SIG-M5 treated with dmso at 0.1 percent for 504 hours (cell line): ENCODE data around the gene MLKL.
"Not testable (repeated sequence)": the region's sequence is repeated elsewhere in the genome, so short reads cannot be mapped to it uniquely, and the experiment has no call there.

Source experiments
- DNase-seq: peaks from one replicate; lab custom pipeline; 2025; ENCODE audit not compliant: unreplicated experiment; lab: John Stamatoyannopoulos, UW

MLKL gene

GRCh38 chr16:74700116-74700437, 585 bp downstream of the MLKL start:
- DNase-seq: peak; percentile 38

GRCh38 chr16:74699666-74700065, 996 bp downstream of the MLKL start:
- no peak for DNase-seq

DNA sequence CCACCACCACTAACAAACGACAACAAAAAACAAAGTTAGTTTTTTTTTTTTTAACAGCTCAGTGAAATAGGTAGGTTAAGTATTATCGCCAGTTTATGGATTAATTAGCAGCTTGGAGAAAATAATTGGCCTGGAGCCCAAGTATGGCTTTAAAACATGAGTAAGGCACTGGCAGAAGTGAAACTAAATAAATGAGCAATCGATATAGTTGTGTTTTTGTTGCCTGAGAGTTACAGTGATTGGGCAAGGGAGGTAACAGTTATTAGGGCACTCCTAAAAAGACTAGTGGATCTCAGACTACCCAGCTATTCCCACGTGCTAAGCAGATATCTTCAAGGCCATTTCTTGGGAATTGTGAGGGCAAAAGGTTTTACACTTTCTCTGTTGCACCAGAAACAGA, 2.4 kb downstream of the MLKL start:
- DNase-seq: peak; percentile 80

DNA sequence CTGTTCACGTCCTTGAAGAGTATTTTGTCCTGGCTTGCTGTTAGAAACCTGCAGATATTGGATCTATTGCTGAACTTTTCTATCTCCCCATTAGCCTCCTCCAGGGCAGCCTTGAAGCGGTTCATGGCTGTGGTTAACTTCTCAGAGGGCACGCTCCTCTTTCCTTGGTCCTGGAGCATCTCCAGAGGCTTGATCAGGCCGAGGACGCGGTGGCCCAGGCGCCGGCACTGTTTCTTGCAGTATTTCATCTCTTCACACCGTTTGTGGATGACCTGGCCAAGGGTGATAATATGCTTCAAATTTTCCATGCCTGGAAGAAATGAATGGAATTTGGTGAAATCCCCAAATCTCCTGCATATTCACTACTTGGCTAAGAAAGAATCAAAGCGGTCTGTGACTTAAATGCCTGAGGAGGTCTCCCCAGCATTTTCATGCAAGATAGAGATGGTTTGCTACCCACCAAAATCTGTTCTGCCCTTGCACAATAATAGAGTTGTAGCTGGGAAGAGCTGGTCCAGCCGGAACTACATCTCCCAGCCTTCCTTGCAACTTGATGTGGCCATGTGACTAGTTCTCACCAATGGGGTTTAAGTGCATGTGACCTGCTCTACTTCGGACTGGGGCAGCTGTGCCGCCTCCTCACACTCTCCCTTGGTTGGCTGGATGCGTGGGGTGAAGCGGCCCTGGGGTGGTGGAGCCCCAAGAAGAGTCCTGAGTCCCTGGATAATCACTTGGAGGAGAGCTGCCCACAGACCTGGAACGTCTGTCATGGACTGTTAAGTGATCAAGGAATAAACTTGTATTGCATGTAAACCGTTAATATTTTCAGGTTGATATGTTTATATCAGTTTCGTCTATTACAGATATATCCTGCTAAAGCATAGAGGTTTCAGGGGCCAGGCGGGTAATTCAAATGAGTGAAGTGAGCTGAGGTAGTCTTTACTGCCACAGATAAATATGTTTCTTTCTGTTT, 4.9 kb downstream of the MLKL start:
- DNase-seq: peak; percentile 96

DNA sequence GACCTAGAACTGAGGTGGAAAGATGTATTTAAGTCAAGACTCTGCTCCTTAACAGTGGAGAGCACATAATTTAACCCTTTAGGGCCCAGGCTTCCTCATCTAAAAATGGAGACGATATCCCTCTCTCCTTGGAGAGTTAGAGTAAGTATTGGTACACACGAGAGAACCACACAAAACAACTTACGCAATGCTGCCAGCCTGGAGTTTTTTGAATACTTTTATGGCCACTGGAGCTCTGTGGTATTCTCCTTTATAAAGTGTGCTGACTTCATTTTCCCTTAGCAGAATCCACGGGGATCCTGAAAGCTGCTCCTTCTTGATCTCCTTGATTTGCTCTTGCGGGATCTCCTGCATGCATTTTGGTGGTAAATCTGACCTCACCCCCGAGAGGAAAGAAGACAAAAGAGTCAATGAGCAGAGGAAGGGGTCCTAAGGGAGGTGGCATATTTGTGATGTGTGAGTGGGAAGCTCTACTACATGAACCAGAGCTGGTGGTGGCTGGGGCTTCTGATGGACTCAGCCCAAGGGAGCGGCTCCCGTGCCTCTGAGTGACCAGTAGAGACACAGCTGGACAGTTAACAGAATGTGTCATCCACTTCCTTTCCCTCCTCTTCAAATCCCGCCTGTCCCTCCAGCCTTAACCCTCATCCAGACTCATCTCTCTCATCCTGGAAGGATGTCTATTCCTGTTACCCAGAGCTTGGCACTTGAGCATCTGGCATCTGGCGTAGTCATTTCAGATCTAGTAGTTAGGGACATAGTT, 9.4 kb downstream of the MLKL start:
- DNase-seq: no peak

DNA sequence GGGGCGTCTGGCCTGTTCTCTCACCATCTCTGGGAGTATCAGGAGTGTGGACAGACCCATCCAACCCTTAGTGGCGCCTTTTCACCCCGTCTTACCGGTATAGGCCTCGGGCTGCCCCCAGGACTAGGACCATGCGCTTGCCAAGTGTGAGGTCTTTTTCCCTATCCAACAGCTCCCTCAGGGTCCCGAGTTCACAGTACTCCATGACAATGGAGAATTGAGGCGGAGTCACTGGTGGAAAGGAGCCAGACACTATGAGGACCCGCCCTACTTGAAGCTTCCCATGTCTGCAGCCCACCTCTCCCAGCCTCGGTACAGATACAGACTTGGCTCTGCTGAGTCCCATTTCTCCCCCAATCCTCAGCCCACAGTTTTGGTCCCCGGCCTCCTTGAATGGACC, 18.1 kb downstream of the MLKL start:
- no peak for DNase-seq

GRCh38 chr16:74680681-74681080, 20.0 kb downstream of the MLKL start:
- no peak for DNase-seq

- DNase-seq: no peak
Observed at GRCh38 chr16:74679983-74680382, 20.7 kb downstream of the MLKL start.

DNA sequence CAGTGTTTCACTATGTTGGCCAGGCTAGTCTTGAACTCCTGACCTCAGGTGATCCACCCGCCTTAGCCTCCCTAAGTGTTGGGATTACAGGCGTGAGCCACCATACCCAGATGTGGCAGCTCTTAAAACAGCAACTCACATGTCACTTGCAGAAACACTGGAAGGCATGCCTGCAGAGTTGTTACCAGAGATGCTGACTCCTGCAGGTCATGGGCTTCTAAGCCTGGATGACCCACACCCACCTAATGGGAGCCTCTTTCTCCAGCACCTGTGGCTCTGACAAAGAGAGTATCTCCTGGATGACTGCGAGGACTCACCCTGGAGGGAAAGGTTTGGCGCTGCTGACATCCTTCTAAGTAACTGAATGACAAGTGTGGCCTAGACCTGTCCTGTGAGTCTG, 22.8 kb downstream of the MLKL start:
- DNase-seq: no peak

DNA sequence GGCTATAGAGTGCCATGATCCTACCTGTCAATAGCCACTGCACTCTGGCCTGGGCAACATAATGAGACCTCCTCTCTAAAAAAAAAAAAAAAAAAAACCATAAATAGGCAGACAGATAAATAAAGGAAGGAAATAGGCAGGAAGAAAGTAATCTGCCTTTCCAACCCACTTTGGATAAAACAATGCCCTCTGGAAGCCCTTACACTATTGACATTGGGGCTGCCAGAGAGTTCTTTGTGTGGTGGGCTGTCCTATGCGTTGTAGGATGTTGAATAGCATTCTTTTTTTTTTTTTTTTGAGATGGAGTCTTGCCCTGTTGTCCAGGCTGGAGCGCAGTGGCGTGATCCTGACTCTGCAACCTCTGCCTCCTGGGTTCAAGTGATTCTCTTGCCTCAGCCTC, 26.8 kb downstream of the MLKL start:
- no peak for DNase-seq

GRCh38 chr16:74668877-74669276, 31.8 kb downstream of the MLKL start:
- not testable (repeated sequence) for DNase-seq

GRCh38 chr16:74667255-74667700, 33.4 kb downstream of the MLKL start:
- DNase-seq: peak; percentile 33

DNA sequence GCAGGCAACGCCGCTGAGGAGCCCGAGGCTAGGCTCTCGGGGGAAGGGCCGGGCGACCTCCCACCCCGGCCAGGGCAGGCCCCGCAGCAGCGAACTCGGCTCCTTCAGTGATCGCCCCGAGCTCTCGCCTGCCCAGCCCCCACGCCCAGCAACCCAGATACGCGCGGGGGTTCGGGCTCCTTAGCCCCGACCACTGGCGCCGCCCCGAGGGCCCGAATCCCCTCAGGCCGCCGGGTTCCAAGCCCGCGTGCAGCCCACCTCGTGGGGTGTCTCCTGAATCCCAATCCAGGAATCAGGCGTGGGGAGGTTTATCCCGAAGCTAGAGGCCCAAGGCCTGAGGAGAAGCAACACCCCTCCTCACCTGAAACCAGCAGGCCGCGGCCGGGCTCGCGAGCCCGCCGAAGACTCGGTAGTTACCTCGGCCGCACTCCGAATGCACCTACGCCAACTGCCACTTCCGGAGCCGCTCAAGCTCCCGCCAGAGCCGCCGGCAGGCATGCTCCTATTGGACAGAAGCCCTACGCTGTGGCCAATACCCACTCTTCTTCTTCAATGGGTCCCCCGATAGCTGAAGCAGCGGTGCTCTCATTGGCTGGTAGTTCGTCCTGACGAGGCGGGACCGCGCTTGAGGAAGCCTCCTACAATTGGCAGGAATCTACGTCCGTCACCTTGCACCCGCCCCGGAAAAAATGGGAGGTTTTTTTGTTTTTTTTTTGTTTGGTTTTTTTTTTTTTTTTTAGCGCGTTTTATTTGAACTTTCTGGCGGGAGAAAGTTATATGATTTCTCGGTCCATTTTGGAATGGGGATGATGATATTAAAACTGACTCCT, 34.0 kb downstream of the MLKL start, which contains the start of gene RFWD3:
Gene RFWD3, minus strand, starts transcription at position 453 of the 830 bp plus-strand sequence. CDS start 5,428 bp downstream, outside the sequence.
- peak; percentile 99 for DNase-seq

GRCh38 chr16:74666010-74666421, 34.6 kb downstream of the MLKL start:
- DNase-seq: no peak

GRCh38 chr16:74661064-74661463, 39.6 kb downstream of the MLKL start:
- no peak for DNase-seq

GRCh38 chr16:74660383-74660782, 40.3 kb downstream of the MLKL start:
- DNase-seq: no peak

GRCh38 chr16:74659041-74659440, 41.6 kb downstream of the MLKL start:
- no peak for DNase-seq

- DNase-seq: no peak
Observed at GRCh38 chr16:74657870-74658642, 42.6 kb downstream of the MLKL start.

DNA sequence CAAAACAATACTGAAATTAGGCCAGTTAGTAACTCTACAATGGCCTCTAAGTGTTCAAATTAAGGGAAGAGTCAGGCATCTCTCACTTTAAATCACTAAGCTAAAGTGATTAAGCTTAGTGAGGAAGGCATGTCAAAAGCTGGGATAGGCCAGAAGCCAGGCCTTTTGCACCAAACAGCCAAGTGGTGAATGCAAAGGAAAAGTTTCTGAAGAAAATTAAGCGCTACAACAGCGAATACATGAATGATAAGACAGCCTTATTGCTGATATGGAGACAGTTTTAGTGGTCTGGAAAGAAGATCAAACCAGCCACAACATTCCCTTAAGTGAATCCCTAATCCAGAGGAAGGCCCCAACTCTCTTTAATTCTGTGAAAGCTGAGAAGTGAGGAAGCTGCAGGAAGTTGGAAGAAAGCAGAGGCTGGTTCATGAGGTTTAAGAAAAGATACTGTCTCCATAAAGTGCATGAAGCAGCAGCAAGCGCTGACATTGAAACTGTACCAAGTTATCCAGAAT, 46.1 kb downstream of the MLKL start:
- DNase-seq: no peak

GRCh38 chr16:74652883-74653282, 47.8 kb downstream of the MLKL start:
- DNase-seq: not testable (repeated sequence)
